ENCODE results near the gene C14orf119. TPM values are rescaled to one million over a fixed set of nuclear protein-coding genes. Genes with fewer than 3 reads are reported as not detected.

The C14orf119 gene
- total and polyA plus RNA-seq, 9 of the 15 experiments (the other 6 are each of a cell fraction or from before 2014, with no cell fraction given): 36.7 to 251 (median 51.8) TPM

- TF ChIP-seq ZNF518B (CRISPR knock-in tag; IDR thresholded peaks at IDR 0.05): no peak
- peak in 1 of 2 experiments; percentile 88; a peak in 3 of 4 replicates for TF ChIP-seq MAZ (CRISPR knock-in tag; conservative IDR thresholded peaks at IDR 0.05 in 1 of 2, IDR thresholded peaks at IDR 0.05 in 1 of 2)
- peak; percentile 94 for TF ChIP-seq RB1 (IDR thresholded peaks at IDR 0.05; ENCODE audit: low read depth)
- peak; percentile 82 to 88 for TF ChIP-seq TRIM24 (IDR thresholded peaks at IDR 0.05)
- no peak for TF ChIP-seq ZBTB7A (IDR thresholded peaks at IDR 0.05; ENCODE audit: borderline replicate concordance, control insufficient read depth, low read depth, low read length)
- peak; percentile 38; the same call in 1 of the 2 replicates for TF ChIP-seq ZNF175 (CRISPR knock-in tag; IDR thresholded peaks at IDR 0.05; ENCODE audit: low read depth)
- TF ChIP-seq MITF (IDR thresholded peaks at IDR 0.05): peak; percentile 18; the same call in 1 of the 2 replicates
- no peak for TF ChIP-seq KAT2B (IDR thresholded peaks at IDR 0.05; ENCODE audit: low read depth, low read length)
- peak; percentile 46; the same call in 1 of the 2 replicates for TF ChIP-seq PKNOX1 (IDR thresholded peaks at IDR 0.05)
- TF ChIP-seq DACH1 (IDR thresholded peaks at IDR 0.05; ENCODE audit: partially characterized antibody): peak; percentile 8
- TF ChIP-seq DDX20 (tag; IDR thresholded peaks at IDR 0.05; ENCODE audit: low read depth): no peak
- peak; percentile 67; the same call in 1 of the 2 replicates for TF ChIP-seq GATAD2B (IDR thresholded peaks at IDR 0.05; ENCODE audit: borderline replicate concordance)
- TF ChIP-seq NBN (IDR thresholded peaks at IDR 0.05; ENCODE audit: low read depth): peak; percentile 75; the same call in 1 of the 2 replicates
- TF ChIP-seq SNAPC5 (CRISPR knock-in tag; IDR thresholded peaks at IDR 0.05): no peak
- peak; percentile 97 for TF ChIP-seq TCF3 (CRISPR knock-in tag; IDR thresholded peaks at IDR 0.05)
- peak; percentile 96 for TF ChIP-seq GATA2 (CRISPR knock-in tag; IDR thresholded peaks at IDR 0.05)
- peak; percentile 54 for TF ChIP-seq SMARCA4 (IDR thresholded peaks at IDR 0.05)
- no peak for TF ChIP-seq ZSCAN32 (CRISPR knock-in tag; IDR thresholded peaks at IDR 0.05)
- no peak for TF ChIP-seq NR3C1 (CRISPR knock-in tag; IDR thresholded peaks at IDR 0.05)
- peak; percentile 33 for TF ChIP-seq TBP (optimal IDR thresholded peaks at IDR 0.05; ENCODE audit: low read depth, low read length)
- TF ChIP-seq SREBF1 (IDR thresholded peaks at IDR 0.05; ENCODE audit: borderline replicate concordance, low read depth, low read length): no peak
- TF ChIP-seq PTRF (tag; IDR thresholded peaks at IDR 0.05): no peak
These were observed 25.4 kb downstream of the C14orf119 start (continued) for GRCh38 chr14:23120541-23121251.

Data from K562 (cell line).